ENCODE measurements around the gene FRMPD4.

Gene FRMPD4

DNA sequence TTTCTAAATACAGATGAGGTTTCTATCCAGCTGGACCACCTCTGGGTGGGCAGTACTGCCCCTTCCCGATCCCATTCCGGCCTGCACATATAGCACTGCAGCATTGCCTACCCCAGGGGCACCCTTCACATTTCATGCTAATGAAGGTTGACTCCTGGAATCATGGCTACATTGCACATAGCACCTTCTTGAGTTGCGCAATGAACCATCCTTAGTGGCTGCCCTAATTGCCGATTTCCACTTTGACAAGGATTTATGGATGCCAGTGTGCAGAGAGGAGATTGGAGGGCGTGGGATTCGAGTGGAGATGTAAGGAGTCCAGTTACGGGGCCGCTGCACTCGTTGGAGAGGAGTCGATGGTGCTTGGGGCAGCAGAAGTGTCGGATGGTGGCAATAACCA is 229.0 kb downstream of the FRMPD4 start:
- no peak for DNase-seq (ENCODE audit: low spot score)

DNA sequence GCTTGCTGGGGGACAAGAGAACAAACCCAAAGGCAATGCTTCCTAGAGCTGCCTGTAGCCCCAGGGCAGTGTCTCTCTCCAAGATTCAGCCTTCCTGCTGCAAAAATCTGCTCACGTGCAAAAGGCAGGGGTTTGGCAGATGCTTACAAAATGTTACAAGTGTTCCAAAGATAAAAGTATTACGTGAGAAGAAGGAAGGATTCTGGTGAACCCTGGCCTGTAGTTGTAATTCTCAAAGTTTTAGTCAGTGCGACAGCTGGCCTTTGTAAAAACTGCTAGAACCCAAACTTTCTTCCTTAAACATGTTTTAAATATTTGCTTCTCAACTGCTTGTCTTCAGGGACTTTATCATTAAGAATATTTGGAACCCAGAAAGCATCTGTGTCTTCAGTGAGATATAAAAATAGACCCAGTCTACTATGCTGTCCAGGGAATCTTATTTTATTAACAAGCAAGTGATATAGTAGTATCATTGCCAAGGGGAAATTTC is 232.3 kb downstream of the FRMPD4 start:
- no peak for DNase-seq (ENCODE audit: low spot score)

DNA sequence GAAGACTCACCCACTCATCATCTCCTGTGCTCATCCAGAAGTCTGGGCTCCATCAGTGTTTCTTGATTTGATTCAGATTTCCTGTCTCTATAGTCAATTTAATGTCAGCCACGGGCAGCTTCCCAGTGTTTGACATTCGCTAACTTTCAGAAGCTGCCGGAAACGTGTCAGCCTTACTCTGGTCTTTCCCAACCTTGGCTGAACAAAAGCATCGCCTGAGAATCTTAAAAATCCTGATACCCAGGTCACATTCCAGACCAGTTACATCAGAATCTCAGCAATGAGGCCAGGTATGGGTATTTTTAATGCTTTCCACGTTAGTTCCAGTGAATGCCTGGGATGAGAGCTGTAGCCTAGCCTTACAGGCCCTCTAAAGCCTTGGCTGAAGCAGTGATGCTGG is 233.8 kb downstream of the FRMPD4 start:
- DNase-seq (ENCODE audit: low spot score), result no peak

DNA sequence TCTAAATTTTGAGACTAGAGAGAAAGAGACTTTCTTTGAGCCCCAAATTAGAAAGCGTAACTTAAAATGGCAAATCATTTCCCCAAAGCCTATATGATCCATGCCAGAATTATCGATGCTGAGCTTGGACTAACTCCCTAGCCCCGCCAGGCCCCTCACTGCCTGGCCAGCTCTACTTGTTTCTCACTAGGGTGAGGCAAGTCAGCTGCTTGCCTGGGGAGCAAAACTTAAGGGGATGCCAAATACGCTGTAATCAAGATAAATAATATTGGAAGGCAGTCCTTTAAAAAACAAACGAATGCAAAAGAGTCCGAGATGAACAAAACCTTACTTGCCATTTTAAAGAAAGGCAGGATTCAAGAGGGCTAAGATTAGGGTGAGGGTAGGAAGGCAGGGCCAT is 236.0 kb downstream of the FRMPD4 start:
- DNase-seq (ENCODE audit: low spot score), result no peak

DNA sequence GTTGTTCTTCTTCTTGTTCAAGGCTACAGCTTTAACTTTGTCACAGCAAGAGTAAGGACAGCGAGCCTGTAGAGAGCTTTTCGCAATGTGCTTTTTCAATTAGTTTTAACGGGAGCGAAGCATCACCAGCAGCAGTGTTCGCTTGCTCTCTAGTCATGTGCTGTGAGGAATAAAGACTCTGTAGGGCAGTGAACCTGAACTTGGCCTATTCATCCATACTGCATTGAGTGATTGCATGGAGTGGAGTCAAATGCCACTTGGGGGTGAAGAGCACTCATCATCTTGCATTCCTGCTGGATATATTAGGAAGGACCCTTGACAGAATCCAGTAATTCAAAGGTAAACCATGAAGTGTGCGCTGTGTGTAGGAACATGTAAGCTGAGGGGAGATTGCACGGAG is 240.0 kb downstream of the FRMPD4 start:
- DNase-seq (ENCODE audit: low spot score), result no peak

DNA sequence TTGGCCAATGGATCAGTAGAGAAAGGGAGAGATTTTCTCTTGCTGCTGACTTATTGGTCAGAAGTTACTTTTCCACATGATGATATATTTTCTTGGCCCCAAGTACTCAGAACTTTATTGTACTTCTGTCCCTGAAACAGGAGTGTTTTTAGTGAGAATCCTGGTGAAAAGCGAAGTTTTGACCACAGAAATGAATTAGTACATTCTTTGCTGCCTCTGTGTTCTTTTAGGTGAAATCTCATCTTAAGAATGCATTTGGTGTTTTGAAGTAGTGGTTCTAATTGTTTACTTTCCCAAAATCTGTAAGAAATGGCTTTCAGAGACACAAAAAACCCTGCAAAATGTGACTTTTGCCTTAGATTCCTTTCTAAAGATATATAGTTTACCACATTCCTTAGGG is 240.4 kb downstream of the FRMPD4 start:
- DNase-seq (ENCODE audit: low spot score), result no peak

DNA sequence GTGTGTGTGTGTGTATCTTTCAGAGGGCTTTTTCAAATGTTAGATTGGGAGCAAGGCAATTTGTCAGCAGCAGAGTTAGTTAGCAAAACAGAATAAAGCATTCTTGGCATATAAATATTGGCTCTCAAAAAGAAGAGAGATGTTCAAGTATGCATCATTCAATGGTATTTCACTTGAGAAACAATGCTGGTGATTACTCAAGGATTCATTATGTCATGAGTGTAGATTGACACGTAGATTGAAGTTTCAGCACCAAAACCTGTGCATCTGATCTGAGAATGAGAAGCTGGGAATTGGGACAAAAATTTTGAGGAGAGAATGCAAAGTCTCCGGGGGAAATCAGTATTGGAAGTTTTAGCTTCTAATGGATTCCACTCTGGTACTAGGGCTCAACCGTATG is 241.4 kb downstream of the FRMPD4 start:
- DNase-seq (ENCODE audit: low spot score), result no peak

DNA sequence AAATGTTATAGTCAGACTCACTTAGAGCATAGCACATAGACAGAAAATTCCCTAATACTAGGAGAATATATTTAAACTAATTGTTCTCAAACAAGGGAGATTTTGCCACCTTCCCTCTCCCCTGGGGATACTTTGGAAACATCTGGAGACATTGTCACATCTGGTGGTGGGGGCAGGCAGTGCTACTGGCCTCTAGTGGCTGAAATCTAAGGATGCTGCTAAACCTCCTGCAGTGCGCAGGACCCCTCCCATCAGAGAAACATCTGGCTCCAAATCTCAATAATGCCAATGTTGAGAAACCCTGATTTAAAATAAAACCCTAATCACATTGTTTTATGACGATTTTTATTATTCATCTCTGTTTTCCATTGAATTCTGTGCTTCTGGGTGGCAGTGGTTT is 244.9 kb downstream of the FRMPD4 start:
- DNase-seq (ENCODE audit: low spot score), result no peak

DNA sequence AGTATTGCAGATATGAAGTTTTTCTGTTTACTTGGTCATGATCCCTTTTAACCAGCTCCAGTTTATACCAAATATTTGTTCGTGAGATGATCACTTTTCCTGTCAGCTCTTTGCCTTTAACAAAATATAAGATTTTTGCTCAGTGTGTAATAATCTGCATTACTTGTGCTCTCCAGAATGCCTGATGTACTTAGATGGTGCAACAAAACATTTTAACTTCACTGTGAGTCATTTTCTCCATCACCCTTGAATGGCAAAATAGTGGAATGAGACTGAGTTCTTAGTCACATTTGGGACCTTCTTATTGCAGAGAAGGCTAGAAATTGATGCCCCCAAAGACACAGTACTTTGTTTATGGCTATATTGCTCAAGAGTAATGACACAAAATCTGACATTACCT is 252.0 kb downstream of the FRMPD4 start:
- no peak for DNase-seq (ENCODE audit: low spot score)

DNA sequence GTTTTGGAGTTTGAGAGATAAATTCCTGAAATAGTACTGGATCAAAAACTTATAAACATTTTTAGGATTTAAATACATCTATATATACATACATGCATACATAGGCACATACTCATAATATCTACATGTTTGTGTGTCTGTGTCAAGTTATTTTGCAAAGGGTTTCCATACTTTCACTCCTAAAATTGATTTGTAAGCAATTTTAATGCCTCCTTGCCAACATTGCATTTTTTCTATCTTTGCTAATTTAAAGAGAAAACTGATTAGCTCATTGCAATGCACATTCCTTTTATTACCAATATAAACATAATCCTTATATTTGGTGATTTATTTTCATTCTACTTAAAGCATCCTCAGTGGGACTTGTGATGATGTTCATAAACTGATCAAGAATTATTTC is 258.3 kb downstream of the FRMPD4 start:
- no peak for DNase-seq (ENCODE audit: low spot score)

DNA sequence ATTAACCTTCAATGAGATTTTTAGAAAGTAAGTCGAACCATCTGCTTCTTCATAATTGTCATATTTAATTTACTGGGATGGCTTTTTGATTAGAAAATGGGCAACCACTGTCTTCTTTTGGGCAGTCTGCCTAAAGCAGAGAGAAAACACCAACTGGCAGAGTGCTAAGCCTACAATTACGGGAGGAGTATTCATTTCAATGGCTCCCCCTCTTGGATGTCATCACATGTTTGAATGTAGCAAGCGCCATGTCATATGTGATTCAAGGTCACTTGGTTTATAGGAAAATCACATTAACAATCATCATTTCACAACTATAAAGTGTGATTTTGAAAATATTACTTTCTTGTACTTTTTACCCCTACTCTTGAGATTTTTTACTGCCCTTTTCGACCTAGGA is 261.9 kb downstream of the FRMPD4 start:
- DNase-seq (ENCODE audit: low spot score), result no peak

DNA sequence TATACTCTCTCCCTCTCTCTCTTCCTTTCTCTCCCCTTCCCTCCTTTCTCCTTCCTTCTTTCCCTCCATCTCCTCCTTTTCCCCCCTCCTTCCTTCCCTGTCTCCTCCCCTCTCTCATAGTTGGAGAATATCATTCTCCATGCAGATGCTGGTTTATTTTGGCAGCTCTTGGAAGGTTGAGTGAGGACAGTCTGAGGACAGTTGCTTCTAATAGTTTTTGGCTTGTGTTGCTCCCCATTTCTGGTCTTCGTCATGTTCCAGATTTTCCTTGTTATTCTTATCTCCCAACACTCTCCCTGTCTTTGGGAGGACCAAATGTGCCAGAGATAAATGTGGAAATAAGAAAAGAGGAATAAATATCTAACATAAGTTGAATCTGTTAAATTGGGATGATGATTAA is 263.0 kb downstream of the FRMPD4 start:
- DNase-seq (ENCODE audit: low spot score), result no peak

DNA sequence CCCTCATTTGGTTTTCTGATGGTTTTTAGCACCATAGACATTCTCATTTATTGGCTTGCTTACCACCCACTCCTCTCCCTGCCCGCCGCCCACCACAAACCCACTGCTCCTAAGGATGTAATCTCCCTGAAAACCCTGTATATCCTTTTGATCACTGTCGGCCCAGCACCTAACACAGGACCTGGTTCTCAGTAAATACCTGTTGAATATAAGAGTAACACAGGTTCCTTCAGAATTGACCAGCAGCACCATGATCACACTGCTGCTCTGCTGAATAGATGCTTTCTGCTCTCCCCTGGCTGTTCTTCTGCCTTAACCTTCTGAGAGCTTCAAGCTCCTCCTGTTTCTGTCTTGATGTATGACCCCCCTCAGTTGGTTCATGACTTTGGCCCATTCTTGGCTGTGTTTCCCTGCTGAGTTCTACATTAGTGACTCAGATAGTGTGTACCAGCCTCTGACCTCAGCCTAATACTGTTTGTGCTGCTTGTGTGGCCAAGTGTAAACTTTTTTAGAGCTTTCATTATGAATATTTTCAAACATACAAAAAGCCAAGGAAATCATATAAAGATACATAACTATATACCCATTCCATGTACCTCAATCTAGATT is 265.3 kb downstream of the FRMPD4 start:
- no peak for DNase-seq (ENCODE audit: low spot score)

DNA sequence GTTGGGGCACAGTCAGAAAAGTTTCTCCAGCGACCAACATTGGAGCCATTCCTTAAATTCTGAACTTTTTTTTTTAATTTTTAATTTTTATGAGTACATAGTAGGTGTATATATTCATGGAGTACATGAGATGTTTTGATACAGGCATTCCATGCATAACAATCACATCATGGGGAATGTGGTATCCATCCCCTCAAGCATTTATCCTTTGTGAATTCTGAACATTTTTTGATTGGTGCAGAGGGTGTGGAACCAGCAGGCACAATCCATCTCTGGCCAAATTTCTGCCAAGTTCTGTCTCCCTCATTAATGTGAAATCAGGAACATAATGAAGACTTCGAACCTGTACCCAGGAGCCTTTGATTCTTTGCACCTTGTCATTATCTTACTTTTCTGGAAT is 267.0 kb downstream of the FRMPD4 start:
- DNase-seq (ENCODE audit: low spot score), result no peak

DNA sequence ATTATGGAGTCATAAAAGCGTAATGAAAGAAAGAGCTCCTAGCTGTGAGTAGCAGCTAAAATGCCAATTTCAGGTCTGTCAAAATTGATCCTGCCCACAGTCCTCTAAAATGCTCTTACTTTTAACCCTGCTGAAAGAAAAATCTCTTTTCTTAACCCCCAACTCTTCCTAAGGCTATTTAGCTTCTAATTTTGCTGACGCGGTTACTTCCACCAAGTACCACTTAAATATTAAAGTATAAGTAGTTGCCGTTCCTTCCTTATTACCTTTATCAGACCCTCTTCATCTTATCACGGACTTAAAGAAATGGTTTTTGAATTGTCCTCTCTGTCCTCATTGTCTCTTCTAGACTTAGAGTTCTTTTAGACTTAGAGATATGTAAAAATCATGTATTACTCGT is 272.2 kb downstream of the FRMPD4 start:
- no peak for DNase-seq (ENCODE audit: low spot score)

DNA sequence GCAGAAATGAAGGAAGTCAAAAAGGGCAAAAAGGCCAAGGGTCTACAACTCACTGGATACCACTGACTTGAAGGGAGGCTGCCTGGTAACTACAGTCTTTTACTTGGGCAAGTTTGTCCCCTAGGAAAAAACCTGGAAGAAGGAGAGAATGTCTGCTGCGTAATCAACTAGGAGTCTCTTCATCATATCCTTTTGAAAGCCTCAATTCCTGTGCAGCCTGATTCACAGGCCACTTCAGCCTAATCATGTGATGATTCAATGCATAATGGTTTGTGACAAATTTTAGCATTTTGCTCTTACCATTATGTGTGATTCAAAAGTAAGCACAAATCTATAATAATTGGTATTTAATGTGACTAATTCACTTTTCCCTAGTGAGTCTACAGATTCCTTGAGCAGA is 273.6 kb downstream of the FRMPD4 start:
- DNase-seq (ENCODE audit: low spot score), result no peak

DNA sequence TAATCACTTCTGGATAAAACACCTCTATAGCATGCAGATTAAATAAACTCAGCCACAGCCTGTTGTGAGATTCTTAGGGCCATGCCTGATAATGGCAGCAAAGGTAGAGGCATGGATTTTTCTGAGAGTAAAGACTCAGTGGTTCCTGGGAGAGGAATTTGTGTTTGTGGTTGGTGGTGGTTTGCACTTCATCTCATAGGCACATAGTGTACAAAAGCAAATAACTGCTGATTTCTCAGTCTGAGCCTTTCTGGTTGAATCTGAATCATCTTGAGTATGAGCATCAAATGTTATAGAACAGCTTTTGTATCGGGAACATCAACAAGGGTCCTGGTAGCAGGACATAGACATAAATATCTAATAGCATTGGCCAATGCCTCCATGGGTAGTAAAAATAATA is 274.3 kb downstream of the FRMPD4 start:
- no peak for DNase-seq (ENCODE audit: low spot score)

DNA sequence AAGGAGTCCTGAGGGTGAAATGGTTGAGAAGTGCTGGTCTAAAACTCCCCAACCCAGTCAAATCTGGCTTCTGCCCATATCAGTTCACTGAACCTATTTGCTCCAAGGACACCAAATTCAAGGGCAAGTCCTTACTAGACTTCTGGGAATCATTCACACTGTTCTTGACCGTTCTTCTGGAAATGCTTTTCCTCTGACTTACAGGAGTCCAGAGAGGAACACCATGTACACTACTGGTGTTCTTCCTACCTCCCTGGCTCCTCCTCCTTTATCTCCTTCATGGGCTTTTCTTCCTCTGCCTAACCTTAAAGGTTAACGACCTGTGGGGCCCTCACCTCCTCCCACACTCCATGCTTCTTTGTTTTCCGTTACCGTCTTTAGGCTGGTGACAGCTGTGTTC is 281.3 kb downstream of the FRMPD4 start:
- DNase-seq (ENCODE audit: low spot score), result no peak

DNA sequence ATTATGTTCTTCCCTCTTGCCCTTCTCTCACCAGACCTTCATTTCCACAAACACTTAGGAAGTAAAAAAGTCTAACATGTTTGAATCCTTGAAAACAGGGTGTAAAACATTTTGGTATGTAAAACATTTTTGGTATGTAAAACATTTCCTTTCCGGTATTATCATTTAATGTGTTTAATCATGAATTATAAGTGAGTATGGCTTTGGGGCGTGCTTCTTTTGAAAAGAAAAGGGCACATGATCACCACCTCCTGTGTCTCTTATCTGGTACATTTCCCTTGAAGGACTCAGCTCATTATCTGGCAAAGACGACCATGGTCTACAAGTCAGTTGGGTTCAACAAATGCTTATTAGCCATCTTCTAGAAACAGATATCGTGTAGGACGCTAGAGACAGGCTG is 283.6 kb downstream of the FRMPD4 start:
- DNase-seq (ENCODE audit: low spot score), result no peak

DNA sequence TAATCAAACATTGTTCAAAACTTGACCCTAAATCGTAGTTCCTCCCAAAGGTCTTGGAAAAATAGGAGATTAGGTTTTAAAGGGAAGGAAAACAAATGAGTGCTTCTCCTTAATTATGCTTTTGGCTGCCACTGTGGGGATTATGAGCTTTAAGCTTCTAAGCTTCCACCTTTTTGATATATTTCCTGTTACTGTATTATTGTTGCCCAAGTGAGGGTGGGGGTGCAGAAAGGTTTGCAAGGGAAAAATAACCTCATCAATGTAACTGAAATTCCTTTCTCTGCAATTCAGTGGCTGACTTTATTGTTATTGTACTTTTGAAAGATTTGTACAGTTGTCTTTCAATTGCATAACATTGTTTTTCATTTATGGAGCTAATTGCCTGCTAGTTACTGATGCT is 285.1 kb downstream of the FRMPD4 start:
- DNase-seq (ENCODE audit: low spot score), result no peak

DNA sequence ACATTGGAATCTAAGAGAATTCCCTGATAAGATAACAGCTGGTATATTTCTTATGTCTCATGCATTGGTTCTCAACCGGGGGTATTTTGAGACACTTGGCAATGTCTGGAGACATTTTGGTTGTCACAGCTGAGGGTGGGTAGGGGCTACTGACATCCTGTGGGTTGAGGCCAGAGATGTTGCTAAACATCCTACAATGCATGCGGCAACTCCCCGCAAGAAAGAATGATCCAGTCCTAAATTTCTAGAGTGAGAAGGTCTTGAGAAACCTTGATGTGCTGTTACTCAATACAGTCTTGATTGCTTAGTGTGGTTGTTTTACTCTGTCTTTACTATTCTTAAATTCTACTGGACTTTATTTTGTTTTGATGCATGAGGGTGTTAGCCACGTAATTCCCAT is 287.2 kb downstream of the FRMPD4 start:
- DNase-seq (ENCODE audit: low spot score), result no peak

DNA sequence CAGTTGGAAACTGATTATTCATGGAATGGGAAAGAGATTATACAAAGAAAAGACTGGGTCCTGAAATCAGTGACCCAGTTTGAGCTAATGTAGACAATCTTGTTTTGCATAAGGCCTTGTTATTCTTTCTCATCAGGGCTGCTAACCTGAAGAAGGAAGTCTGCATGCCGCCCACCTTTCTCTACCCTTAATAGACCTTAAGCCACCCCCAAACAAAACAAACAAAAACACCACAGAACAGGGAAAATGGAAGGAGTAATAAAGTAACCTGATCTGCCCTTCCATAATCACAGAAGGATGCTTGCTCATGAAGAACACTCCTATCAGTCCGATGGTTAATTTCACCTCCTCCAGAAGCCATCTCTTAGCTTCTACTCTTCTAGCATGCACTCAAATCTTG is 288.1 kb downstream of the FRMPD4 start:
- DNase-seq (ENCODE audit: low spot score), result no peak

DNA sequence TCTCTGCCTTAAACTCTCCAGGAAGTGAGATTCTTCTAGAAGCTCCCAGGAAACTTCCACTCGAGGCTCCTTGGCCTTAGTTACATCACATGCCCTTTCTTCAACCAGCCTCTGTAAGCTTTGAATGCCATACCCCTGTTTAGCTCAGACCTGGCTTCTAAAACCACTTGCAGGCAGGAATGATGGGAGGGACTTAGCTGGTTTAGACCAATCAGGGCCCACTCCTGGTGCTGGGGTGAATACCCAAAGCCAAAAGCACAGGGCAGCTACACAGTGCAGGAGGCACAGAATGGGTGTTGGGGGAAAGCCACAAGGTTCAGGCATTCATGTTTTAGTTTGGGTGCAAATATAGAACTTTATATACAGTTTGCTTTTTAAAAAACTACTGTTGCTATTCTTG is 296.2 kb downstream of the FRMPD4 start:
- DNase-seq (ENCODE audit: low spot score), result no peak

DNA sequence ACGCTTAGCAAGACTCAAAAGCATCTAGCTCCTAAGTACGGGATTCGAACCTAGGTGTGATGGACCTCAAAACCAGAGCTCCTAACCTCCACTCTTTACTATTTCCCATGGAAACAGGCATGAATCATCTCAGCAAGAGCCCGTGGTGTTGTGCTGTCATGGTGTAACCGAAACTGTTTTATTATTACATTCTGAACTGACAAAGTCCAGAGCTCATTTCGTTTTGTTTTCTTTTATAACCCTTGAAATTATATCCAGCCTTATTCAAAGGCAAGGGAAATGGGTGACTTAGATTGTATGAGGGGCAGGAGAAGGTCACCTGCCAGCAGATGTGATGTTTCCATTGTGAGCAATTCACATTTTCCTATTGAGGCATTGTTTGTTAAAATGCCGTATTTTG is 301.1 kb downstream of the FRMPD4 start:
- DNase-seq (ENCODE audit: low spot score), result no peak

DNA sequence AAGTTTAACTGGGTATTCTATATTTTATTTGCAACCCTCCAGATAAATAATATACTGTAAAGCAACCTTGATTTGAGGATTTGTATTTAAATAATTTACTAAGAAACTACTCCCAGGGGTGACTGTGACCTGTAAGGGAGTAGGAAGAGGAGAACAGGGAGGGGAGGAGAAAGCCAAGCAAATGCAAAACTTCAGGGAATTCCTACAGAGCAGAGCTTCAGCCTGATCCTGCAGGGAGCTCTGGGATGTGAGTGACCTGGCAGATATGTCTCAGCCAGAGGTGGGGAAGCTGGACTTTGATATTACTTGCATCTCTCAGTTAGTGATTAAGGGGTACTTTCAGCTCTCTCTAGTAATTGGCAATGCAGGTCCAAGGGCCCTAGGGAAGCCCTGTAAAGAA is 302.0 kb downstream of the FRMPD4 start:
- no peak for DNase-seq (ENCODE audit: low spot score)
